Measurements from ENCODE around the gene RYR1.
"Not testable (repeated sequence)": the region's sequence is repeated elsewhere in the genome, so short reads cannot be mapped to it uniquely, and the experiment has no call there.

RYR1 gene

GRCh38 chr19:38626401-38626800 is 192.9 kb downstream of the RYR1 start:
- no peak for DNase-seq

GRCh38 chr19:38629568-38629967 is 196.1 kb downstream of the RYR1 start:
- DNase-seq, result no peak

GRCh38 chr19:38631301-38631700 is 197.8 kb downstream of the RYR1 start:
- DNase-seq, result not testable (repeated sequence)

GRCh38 chr19:38631811-38632475 is 198.5 kb downstream of the RYR1 start:
- DNase-seq, result not testable (repeated sequence)

- DNase-seq, result no peak
Measured at GRCh38 chr19:38632476-38633213, 199.2 kb downstream of the RYR1 start.

- peak; percentile 81 for DNase-seq
Measured at GRCh38 chr19:38634757-38635482, 201.4 kb downstream of the RYR1 start.

GRCh38 chr19:38635483-38636399 is 202.2 kb downstream of the RYR1 start:
- DNase-seq, result no peak

Measured in hematopoietic multipotent progenitor cell treated with erythropoietin and hydrocortisone succinate and interleukin-3 and kit ligand, for 6 days (in vitro differentiated cells).